EL (cell line): Measurements from ENCODE around the gene MLEC.
A peak's percentile ranks its signal among the peaks of the same experiment; 100 is the strongest.

Experiments
- DNase-seq: peaks from one replicate; pipeline ENCODE4 v3.0.0-alpha.2; 2016

MLEC gene, protein sequence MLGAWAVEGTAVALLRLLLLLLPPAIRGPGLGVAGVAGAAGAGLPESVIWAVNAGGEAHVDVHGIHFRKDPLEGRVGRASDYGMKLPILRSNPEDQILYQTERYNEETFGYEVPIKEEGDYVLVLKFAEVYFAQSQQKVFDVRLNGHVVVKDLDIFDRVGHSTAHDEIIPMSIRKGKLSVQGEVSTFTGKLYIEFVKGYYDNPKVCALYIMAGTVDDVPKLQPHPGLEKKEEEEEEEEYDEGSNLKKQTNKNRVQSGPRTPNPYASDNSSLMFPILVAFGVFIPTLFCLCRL

DNA sequence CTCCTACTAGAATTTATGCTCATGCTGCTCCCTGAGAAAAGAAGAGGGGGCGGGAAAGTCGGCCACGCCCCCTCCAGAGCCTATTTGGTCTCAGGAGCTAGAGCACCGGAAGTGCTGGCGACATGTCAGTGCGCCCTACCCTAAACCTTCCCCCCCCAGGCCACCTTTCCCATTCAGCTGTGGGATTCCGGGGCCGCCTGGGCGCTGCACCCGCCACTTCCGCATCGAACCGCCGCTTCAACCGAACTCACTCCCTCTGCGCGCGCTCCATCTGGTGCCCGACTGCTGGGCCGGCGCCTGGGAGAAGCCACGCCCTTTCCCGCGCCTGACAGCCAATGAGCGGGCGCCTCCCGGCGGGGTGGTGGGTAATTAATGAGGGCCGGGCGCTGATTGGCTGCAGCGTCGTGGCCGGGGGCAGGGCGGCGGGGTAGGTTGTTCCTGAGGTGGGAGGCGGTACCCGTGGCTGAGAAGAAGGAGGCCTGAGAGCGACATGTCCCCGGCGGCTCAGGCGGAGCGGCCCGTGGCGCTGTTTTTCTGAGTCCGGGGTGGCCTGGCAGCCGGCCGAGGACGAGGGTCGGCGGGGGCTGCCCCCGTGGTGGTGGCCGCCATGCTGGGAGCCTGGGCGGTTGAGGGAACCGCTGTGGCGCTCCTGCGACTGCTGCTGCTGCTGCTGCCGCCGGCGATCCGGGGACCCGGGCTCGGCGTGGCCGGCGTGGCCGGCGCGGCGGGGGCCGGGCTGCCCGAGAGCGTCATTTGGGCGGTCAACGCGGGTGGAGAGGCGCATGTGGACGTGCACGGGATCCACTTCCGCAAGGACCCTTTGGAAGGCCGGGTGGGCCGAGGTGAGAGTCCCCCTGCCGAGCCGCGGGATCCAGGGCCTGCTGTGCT lies at the start of gene MLEC:
MLEC (plus strand) TSS at position 460 of the 888 bp plus-strand sequence; CDS start at position 608, 148 bp downstream.
- peak; percentile 98 for DNase-seq

DNA sequence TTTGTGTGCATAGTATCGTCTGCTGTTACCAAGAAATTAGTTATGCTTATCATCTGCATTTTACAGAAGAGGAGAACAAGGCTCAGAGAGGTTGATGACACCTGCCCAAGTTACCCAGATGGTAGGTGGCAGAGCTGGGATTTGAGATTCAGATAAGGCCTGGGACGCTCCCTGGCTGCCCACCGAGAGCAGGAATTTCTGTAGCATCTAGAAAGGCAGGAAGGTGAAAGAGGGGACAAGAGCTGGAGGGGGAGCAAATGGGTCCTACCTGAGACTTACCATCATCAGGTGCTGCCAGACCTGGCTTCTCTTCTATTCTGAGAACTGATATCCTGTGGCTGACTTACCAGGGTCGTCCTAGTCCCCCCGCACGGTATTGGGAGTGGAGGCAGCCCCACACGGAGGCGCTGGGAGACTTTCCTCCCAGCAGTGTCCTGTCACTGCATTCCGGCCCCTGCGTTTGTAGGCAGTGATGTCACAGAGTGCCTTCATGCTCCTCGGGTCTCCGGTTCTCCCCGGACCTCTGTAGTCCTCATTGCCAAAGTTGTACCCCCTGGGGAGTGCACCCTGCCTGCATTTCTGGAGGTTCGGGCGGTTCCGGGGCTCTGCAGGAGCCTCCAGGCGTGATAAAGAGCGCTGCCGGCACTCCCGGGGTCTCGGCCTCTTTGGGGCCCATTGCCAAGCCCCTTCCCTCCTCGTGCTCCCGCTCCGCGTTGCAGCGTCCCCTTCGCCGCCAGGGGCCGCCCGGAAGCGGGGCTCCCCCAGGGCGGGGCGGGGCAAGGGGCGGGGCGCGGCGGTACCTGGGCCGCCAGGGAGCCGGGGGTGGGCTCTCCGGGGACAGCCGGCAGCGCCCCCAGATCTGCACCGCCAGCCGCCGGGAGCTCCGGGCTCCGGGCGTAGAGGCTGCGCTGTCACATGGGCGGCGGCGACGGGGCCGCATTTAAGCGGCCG lies 46.9 kb upstream of the MLEC start, which contains the start of gene CABP1:
CABP1 (plus strand) TSS at position 856 of the 951 bp plus-strand sequence; CDS start at position 916, 60 bp downstream.
- peak; percentile 20 for DNase-seq

DNA sequence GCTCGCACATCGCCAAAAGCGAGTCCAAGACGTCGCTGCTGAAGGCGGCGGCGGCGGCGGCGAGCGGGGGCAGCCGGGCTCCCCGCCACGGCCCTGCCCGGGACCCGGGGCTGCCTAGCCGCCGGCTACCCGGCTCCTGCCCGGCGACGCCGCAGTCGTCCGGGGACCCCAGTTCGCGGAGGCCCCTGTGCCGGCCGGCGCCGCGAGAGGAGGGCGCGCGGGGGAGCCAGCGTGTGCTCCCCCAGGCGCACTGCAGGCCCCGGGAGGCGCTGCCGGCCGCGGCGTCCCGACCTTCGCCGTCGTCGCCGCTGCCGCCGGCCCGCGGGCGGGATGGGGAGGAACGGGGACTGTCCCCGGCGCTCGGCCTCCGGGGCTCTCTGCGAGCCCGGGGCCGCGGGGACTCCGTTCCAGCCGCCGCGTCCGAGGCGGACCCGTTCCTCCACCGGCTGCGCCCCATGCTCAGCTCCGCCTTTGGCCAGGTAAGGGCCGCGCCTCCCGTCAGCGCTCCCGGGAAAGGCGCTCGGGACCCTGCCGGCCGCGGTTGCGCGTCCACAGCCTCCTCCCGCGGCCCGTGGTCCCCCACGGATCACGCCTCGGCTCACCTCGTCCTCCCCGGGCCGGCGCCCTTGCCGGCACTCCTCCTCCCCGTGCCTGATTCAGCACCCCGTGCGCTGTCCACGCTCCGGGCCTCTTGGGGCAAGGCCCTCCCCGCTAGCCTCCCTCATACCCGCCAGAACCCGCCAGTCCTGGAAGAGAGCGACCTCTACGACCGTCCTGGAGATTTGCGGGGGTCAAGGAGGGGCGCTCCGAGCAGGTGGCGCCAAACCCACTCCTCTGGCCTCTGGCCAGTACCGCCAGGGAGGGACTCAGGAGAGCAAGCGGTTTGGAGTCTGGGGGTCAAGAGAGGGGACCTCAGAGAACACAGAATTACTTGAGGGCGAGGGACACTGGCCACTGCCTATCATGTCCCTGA lies 45.8 kb upstream of the MLEC start:
- DNase-seq: peak; percentile 45

DNA sequence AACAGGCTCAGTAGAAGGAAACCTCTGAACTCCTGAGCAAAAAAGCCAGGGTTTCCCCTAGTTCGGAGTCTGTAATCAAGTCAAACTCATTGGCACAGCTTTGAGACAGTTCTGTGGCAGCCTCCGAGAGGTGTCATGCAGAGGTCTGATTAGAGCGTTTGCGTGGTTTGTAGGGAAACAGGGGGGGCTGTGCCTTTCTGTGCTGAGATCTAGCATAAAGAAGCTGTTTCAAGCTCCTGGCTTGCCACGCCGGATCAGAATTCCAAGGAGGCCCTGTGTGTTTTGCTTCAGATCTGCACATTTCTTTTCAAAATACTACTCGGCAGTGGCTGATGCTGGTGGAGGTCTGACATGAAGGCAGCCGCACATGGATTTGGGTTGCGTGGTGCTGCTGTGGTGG lies 44.8 kb upstream of the MLEC start:
- no peak for DNase-seq

DNA sequence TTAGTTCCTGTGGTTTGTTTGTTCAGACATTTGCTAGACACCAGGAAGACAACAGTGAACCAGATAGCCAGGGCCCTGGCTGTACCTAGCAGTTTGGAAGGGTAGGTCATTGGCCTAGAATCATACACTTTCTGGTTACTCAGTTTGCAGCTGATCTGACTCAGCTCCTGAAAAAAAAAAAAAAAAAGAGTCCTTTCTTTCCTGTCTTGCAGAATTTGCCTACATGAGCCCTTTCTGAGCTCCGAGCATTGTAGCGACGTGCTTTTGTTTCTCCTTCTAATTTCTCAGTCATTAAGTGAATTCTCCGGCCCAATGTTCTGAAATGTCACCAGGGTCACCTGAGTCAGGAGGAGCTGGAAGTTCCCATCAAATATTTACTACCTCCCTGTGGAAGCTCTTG lies 44.1 kb upstream of the MLEC start:
- no peak for DNase-seq

DNA sequence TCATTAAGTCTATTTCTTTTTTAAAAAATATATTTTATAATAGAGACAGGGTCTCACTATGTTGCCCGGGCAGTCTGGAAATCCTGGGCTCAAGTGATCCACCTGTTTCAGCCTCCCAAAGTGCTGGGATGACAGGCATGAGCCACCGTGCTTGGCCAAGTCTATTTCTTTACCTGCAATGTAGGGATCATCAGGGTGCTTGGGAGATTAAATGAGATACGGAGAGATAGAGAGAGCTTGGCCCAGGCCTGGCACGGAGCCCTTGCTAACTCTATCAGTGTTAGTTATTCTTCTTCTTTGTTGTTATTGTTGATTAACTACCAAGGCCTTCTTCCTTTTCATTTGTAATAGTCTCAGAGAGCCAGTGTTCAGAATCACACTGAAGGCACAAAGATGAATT lies 43.4 kb upstream of the MLEC start:
- DNase-seq: no peak

DNA sequence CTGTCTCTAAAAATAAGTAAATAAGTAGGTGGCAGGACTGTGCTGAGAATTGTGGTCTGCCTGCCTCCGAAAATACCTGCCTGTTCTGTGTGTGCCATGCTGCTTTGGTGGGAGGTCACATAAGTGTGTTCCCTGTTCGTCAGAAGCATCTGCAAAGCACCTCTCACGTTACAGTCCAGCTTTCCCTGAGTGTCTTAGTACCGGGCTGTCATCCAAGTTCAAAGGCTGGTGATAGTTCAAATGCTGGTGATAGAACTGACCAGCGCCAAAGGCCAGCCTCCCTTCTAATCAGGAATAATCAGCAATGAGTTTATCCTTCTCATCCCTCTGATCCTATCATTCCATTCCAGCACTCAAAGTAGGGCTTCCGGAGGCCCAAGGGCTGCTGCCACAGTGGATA lies 40.9 kb upstream of the MLEC start:
- no peak for DNase-seq

DNA sequence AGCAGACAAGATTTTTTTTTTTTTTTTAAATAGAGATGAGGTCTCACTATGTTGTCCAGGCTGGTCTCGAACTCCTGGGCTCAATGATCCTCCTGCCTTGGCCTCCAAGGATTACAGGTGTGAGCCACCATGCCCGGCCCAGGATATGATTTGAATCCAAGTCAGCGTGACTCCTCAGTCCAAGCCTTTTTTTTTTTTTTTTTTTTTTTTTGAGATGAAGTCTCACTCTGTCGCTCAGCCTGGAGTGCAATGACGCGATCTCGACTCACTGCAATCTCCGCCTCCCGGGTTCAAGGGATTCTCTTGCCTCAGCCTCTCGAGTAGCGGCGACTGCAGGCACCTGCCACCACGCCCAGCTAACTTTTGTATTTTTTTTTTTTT lies 39.6 kb upstream of the MLEC start:
- DNase-seq: no peak

DNA sequence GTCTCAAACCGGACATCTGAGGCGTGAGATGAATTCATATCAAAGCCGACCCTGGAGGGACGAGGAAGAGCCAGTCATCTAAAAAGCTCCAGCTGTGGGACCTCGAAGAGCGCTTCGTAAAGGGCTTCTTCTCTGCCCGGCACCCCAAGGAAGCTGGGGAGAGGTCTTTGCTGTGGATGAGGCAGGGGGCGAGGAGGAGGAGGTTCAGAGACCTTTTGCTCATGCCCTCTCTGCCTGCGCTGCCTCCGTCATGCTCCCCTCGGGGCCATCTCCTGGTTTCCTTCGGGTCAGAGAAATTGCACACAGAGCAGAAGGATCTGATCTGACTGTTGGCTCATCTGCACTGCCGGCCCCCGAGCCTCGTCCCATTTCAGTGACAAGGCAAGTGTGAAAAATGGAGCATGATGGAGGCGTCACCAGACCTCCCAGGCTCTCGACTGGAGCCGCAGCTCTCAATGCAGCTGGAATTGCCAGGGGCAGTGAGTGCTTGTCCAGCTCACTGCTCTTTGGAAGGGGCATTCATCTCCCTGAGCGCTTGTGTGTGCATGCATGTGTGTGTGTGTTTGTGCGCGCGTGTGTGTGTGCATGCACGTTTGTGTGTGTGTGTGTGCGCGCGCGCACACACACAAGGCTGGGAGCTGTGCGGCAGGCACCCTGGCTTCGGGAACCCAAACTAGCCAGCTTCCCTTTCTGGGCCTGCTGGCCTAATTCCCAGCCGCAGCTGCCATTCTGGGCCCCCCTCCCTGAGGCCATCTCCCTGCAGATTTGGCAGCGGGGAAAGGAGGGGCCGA lies 37.3 kb upstream of the MLEC start:
- peak; percentile 13 for DNase-seq

DNA sequence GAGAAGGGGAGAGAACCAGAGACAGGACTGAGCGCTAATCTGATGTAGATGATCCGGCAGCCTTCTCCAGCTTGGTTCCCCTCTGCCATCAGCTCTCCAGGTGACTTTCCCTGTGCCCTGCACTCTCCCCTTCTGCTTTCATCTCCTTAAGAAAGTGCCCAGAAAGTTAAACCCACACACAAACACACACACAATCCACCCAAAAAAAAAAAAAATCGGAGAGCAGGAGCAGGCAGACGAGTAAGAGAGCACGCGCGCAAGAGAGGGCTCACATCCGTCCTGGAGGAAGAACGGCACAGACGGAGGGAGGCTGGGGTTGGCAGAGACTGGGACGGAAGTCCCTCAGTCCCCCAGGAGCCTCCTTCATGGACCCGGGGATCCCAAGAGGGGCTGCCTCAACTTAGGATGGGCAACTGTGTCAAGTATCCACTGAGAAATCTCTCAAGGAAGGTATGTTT lies 36.7 kb upstream of the MLEC start:
- no peak for DNase-seq

DNA sequence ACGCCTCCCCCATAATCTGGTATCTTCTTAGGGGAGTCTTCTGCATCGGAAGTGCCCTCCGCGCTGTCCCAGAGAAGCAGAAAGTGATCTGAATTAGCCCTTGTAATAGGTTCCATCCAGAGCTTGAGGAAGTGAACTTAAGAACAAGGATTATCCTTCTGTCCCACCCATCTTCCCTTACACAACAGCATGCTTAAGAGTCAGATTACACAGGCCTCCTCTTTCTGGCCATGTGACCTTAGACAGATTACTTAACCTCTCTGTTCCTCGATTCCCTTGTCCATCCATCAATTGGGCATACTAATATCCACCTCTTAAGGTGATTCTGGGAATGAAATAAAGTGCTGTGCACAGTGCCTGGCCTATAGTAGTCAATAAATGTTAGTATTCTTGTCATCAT lies 35.1 kb upstream of the MLEC start:
- DNase-seq: no peak

DNA sequence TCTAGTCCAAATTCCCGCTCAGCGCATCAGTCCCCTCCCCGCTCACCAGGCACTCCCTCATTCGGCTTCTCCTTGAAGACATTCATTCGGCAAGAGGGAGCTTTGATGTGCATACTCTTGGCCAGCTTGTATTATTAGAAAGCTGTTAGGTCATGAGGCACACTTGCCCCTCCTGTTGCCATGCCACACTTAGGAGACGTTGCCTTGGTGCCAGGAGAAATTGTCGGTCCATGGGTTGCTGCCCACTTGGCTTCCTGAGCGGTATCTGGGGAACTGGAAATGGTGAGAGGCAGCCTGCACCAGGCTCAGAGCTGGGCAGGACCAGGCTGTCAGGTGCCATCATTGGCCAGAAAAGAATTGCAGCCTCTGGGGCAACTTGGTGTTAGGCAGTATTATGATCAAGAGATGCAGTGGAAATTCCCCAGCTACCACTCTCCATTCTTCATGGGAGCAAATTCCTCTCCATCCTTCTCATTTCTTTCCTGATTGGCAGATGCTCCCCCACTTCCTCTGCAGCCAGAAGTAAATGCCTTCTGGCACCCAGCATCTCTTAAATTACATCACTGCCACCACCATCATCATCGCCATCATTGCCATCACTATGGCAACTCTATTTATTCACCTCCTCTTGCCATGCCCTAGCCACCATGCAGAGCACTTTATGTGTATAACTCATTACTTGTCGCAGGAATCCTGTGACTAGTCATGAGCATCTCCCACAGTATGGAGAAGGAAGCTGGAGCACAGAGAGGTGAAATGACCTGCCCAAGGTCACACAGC lies 34.1 kb upstream of the MLEC start:
- DNase-seq: no peak

DNA sequence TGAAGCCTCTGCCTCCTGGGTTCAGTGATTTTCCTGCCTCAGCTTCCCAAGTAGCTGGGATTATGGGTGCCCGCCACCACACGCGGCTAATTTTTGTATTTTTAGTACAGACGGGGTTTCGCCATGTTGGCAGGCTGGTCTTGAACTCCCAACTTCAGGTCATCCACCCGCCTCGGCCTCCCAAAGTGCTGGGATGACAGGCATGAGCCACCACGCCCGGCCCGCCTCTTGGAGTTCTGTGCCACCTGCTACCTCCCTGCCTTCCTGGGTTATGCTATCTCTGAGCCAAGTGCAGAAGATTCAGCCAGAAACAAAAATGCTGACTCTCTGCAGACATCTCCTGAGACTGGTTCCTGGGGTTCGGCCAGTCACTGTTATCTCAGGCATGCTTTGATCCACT lies 33.3 kb upstream of the MLEC start:
- no peak for DNase-seq

DNA sequence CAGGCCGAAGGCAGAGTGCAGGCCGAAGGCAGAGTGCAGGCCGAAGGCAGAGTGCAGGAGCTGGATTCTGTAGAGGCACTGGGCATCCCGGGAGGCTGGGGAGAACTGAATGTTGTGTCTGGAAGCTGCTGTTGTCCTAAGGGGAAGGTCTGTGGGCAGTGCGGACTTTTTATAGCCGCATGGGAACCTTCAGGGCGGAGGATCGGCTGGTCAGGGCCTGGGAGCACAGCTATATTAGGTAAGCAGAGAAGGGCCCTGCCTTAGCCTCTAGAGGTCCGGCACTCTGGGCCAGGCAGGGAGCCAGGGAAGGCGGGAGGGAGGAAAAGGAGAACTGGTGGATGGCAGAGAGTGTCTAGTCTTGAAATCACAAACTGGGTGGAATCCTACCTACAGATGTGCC lies 32.3 kb upstream of the MLEC start:
- no peak for DNase-seq

DNA sequence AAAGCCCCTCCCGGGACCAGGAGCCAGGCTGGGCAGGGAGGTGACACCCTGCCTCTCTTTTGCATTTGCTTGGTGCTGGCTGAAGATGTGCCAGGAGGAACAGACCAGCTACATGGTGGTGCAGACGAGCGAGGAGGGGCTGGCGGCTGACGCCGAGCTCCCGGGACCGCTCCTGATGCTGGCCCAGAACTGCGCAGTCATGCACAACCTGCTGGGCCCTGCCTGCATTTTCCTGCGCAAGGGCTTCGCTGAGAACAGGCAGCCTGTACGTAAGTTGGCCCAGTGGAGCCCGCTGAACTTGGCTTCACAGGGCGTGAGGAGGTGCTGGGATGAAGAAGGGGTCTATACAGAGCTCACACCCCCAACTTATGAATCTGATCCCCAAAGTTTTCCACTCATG lies 30.9 kb upstream of the MLEC start:
- DNase-seq: no peak

DNA sequence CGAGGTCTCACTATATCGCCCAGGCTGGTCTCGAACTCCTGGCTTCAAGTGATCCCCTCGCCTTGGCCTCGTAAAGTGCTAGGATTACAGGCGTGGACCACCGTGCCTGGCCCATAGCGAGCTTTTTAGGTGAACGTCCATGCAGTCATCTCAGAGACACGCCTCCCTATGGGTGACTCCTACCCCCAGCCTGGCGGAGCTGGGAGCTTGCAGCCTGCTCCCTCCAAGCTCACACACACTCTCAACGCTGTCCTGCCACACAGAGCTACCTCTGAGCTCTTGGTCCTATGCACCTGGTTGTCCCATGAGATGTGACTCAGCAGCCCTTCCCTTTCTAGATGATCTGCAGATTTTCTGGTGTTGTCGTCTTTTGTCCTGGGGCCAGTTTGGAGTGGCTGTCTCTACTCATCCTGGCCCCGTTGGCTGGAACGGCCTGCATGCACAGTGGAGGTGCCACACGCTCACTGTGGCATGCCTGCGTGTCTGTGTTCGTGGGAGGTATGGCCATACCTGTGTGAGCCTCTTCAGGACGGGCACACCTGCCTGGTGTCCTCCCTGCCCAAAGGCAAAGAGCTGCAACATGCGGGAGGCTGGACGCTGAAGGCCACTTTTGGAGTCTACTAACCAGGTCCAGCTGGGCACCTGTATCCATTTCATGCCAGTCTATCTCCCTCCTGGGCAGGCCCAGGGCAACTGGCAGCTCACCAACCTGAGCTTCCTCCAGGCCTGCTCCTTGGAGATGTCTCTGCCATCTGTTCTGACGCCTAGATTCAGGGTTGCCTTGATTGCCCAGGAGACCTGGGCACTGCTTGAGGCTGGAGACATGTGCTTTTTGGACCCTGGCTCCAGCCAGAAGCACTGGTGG lies 28.4 kb upstream of the MLEC start:
- no peak for DNase-seq

DNA sequence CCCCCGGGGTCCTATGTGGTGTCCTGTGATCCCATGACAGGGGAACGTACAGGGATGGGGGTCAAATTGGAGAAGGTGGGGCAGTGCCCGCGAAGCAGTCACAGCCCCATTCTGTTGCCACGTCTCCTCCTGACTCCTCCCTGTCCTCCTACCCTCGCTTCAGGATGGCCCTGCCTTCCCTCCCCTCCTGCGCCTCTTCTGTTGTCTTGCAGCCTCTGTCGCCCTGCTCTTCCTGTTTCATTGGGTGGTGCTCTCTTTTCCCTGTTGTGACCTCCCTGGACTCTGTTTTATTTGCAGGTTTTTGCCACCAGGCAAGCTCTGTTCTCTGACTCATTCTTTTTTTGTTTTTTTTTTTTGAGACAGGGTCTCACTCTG lies 27.8 kb upstream of the MLEC start:
- DNase-seq: no peak

DNA sequence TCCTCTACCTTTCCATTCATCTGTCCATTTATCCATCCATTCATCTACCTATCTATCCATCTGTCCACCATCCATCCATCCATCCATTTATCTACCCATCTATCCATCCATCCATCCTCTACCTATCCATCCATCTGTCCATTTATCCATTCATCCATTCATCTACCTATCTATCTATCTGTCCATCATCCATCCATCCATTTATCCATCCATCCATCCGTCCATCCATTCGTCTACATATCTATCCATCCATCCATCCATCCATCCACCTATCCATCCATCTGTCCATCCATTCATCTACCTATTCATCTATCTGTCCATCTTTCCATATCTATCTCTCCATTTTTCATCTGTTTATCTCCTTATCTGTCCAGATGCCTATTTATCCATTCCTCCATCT lies 25.5 kb upstream of the MLEC start:
- no peak for DNase-seq

DNA sequence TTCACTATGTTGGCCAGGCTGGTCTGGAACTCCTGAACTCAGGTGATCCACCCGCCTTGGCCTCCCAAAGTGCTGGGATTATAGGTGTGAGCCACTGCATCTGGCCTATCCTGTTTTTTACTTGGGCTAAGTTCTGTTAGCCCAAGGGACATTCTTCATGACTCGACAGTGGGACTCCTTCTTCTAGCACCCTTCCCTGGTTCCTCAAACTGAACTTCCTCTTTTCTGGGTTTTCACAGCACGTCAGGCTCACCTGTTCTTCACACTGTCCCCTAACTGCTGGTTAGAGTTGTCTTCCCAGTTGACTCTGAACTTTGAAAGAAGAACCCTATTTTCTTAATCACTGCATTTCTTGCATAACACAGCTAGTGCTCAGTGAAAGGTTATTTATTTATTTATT lies 24.1 kb upstream of the MLEC start:
- DNase-seq: no peak
